Panc1 (cell line): ENCODE measurements around the gene IREB2.

Experiments used
- POLR2AphosphoS5 ChIP-seq: IDR thresholded peaks from 2 replicates; pipeline ENCODE4 v1.6.1; 2012; ENCODE audit warnings: mild to moderate bottlenecking, low read depth, low read length, moderate library complexity
- REST ChIP-seq, 2 experiments: IDR thresholded peaks; 2 replicates each; pipeline ENCODE4 v1.6.1; 2011 to 2012; ENCODE audit warnings: low read depth in 2 of 2, control low read depth in 1 of 2, low read length in 1 of 2, mild to moderate bottlenecking in 1 of 2, moderate library complexity in 1 of 2; ENCODE audit not compliant: insufficient read depth in 1 of 2
- SIN3A ChIP-seq: IDR thresholded peaks from 2 replicates; pipeline ENCODE4 v1.6.1; 2012; ENCODE audit warnings: low read depth, mild to moderate bottlenecking, low read length, moderate library complexity, borderline replicate concordance; ENCODE audit not compliant: insufficient read depth
- TCF7L2 ChIP-seq: IDR thresholded peaks from 2 replicates; pipeline ENCODE4 v1.6.1; 2011; ENCODE audit warnings: mild to moderate bottlenecking, low read depth, low read length, inconsistent platforms
- TF ChIP-seq, protein P1 (sequence below): fragments of 450-650 bp; IDR thresholded peaks from 2 replicates; pipeline ENCODE4 v1.5.1; 2017; ENCODE audit warnings: mild to moderate bottlenecking

DNA sequence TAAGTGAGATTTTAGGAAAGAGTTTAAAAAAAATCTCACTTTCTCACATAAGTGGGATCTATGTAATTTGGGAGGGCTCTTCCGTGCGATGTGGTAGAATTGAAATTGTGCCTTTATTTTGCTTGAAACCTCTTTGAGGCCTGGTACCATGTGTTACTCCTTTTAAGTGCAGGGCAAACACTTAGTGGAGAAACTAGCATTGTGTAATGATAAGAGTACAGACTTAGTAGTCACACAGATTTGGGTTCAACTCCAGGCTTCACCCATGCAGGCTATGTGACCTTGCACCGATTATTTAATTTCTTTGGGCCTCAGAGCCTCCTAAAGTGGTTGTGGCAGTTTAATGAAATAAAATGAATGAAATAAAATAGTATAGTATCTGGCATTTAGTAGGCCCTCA is 104.6 kb downstream of the IREB2 start:
- TF ChIP-seq, protein P1, sequence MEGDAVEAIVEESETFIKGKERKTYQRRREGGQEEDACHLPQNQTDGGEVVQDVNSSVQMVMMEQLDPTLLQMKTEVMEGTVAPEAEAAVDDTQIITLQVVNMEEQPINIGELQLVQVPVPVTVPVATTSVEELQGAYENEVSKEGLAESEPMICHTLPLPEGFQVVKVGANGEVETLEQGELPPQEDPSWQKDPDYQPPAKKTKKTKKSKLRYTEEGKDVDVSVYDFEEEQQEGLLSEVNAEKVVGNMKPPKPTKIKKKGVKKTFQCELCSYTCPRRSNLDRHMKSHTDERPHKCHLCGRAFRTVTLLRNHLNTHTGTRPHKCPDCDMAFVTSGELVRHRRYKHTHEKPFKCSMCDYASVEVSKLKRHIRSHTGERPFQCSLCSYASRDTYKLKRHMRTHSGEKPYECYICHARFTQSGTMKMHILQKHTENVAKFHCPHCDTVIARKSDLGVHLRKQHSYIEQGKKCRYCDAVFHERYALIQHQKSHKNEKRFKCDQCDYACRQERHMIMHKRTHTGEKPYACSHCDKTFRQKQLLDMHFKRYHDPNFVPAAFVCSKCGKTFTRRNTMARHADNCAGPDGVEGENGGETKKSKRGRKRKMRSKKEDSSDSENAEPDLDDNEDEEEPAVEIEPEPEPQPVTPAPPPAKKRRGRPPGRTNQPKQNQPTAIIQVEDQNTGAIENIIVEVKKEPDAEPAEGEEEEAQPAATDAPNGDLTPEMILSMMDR = no peak
- TF ChIP-seq POLR2AphosphoS5 = no peak
- no peak for TF ChIP-seq REST (IDR thresholded peaks at IDR 0.05; ENCODE audit: insufficient read depth in 1 of 2, low read depth in 2 of 2, low read length in 1 of 2)
- TF ChIP-seq SIN3A = no peak
- no peak for TF ChIP-seq TCF7L2
